Measurements from ENCODE around the gene MBNL2. TPM values are rescaled to one million over a fixed set of nuclear protein-coding genes. Genes with fewer than 3 reads are reported as not detected.

The MBNL2 gene
- total and polyA plus RNA-seq, 7 donors: 11.8 to 110 (median 84.7) TPM

DNA sequence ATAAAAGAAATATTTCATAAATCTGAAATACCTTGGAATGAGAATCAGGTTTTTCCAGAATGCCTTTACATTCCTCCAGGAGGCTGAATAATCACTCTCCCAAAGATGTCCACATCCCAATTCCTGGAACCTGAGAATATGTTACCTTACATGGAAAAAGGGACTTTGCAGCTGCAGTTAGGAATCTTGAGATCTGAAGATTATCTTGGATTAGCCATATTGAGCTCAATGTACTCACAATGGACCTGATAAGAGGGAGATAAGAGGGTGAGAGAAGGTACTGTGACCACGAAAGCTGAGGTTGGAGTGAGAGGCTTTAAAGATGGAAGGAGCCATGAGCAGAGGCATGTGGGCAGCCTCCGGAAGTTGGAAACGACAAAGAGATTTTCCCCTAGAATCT, 36.8 kb upstream of the MBNL2 start:
- intact Hi-C loops (cut with DNase I): no loop called here
- Histone ChIP-seq H3K36me3 (no peaks in the 10 kb centered on the region), H3K4me1 (no peaks in the 10 kb centered on the region), H3K4me3 (no peak overlapping the region), H3K27me3 (no peaks in the 10 kb centered on the region), H3K27ac (no peak overlapping the region), H3K9me3 (no peaks in the 10 kb centered on the region)
- TF ChIP-seq POLR2AphosphoS5 (IDR thresholded peaks at IDR 0.05) (no peak), POLR2A (IDR thresholded peaks at IDR 0.05) (no peak), EP300 (IDR thresholded peaks at IDR 0.05) (no peak)
- TF ChIP-seq, protein P1, sequence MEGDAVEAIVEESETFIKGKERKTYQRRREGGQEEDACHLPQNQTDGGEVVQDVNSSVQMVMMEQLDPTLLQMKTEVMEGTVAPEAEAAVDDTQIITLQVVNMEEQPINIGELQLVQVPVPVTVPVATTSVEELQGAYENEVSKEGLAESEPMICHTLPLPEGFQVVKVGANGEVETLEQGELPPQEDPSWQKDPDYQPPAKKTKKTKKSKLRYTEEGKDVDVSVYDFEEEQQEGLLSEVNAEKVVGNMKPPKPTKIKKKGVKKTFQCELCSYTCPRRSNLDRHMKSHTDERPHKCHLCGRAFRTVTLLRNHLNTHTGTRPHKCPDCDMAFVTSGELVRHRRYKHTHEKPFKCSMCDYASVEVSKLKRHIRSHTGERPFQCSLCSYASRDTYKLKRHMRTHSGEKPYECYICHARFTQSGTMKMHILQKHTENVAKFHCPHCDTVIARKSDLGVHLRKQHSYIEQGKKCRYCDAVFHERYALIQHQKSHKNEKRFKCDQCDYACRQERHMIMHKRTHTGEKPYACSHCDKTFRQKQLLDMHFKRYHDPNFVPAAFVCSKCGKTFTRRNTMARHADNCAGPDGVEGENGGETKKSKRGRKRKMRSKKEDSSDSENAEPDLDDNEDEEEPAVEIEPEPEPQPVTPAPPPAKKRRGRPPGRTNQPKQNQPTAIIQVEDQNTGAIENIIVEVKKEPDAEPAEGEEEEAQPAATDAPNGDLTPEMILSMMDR (IDR thresholded peaks at IDR 0.05): no peak
- DNase-seq: no peak
- WGBS, 2 donors: 92 to 93% methylated on average over 3 of the region's 3 CpGs

DNA sequence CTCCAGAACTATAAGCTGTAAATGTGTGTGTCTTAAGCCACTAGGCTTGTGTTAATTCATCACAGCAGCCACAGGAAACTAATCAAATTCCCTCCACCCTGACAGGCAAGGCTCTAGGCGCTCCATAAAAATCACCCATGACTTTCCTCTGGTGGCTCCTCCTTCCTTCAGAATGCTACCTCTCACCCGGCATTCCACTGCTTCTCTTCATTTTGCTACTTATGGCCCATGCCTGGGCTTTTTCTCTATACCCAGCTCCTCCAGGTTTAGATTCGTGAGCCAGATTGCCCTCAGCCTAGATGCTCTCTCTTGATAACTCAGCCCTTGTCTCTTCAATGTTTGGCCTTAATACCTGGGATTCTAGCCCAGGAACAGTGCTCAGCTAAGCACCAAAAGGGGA, 36.4 kb upstream of the MBNL2 start:
- no peak overlapping the region for H3K27ac ChIP-seq
- 90 to 91% methylated on average over 3 of the region's 3 CpGs for WGBS, 2 donors
- DNase-seq: no peak
- no peaks in the 10 kb centered on the region for H3K4me1 ChIP-seq
- no peak overlapping the region for H3K4me3 ChIP-seq
- H3K27me3 ChIP-seq: no peaks in the 10 kb centered on the region
- TF ChIP-seq EP300 (IDR thresholded peaks at IDR 0.05) (no peak), POLR2A (IDR thresholded peaks at IDR 0.05) (no peak), POLR2AphosphoS5 (IDR thresholded peaks at IDR 0.05) (no peak)
- TF ChIP-seq, protein P1 (IDR thresholded peaks at IDR 0.05): no peak
- no peaks in the 10 kb centered on the region for H3K9me3 ChIP-seq
- no peaks in the 10 kb centered on the region for H3K36me3 ChIP-seq
- intact Hi-C loops (cut with DNase I): no loop called here

DNA sequence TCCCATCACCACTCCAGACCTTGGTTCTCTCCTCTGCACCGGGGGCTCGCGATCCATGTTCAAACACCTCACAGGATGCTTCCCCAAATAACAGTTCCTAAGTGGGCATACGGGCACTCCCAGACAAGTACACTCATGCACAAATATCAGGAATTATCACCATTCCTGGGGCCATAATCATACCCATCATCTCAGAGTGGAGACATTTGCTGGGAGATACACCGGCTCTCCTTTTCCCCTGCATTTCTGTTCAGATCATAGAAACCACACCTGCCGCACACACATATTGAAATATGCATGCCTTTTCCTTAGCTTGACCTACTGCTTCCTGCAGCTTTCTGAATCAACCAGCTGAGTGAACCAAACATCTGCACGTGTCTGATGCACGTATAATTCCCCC, 33.9 kb upstream of the MBNL2 start:
- Histone ChIP-seq H3K27ac (no peak overlapping the region), H3K27me3 (no peaks in the 10 kb centered on the region), H3K9me3 (no peaks in the 10 kb centered on the region), H3K4me3 (no peak overlapping the region), H3K4me1 (no peaks in the 10 kb centered on the region), H3K36me3 (no peaks in the 10 kb centered on the region)
- intact Hi-C loops (cut with DNase I): no loop called here
- DNase-seq: no peak
- no peak for TF ChIP-seq EP300 (IDR thresholded peaks at IDR 0.05)
- WGBS, 2 donors: 67 to 88% methylated on average over 8 of the region's 8 CpGs

DNA sequence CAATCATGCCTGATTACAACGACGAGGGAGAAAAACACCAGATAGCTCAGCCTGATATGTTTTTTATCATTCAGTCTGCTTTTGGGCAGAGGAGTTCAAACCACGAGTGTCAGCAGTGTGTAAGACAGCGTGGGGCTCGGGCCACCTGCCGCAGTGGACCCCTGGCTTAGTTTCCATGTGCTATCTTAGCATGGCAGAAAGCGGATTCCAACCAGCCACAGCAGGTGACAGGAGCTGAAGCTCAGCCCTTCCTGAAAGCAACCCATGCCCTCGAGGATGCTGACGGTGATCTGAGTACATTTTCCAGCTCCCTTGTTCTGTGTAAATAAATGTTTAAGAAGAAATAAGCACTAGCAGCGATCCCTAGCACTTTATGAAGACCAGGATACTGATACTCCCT, 32.2 kb upstream of the MBNL2 start:
- H3K4me3 ChIP-seq: no peak overlapping the region
- H3K36me3 ChIP-seq: no peaks in the 10 kb centered on the region
- no peaks in the 10 kb centered on the region for H3K27me3 ChIP-seq
- H3K9me3 ChIP-seq: no peaks in the 10 kb centered on the region
- intact Hi-C loops (cut with DNase I): no loop called here
- TF ChIP-seq POLR2A (IDR thresholded peaks at IDR 0.05): no peak
- TF ChIP-seq POLR2AphosphoS5 (IDR thresholded peaks at IDR 0.05): no peak
- no peak for TF ChIP-seq EP300 (IDR thresholded peaks at IDR 0.05)
- DNase-seq: no peak
- H3K4me1 ChIP-seq: peaks cover 0 to 4% (median 0%) of the 10 kb centered on the region in 4 donors
- WGBS, 2 donors: 87 to 90% methylated on average over 10 of the region's 10 CpGs
- H3K27ac ChIP-seq: no peak overlapping the region

DNA sequence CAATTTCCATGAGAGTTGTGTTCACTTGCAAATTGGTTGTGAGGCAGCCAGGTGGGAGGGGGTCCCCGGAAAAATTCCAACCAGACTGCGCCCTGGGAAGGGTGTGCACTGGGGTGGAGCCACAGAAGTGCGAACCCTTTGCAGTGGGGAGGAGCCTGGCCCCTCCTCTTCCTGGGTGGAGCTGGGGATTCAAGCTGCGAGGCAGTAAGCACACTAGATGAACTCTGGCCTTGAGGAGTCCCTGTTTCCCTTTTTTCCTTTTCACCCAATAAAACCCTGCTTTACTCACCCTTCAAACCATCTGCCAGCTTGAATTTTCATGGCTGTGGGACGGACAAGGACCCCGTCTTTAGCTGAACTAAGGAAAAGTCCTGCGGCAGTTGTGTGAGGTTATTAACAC, 31.0 kb upstream of the MBNL2 start:
- Histone ChIP-seq H3K9me3 (no peaks in the 10 kb centered on the region), H3K4me3 (no peak overlapping the region), H3K27ac (no peak overlapping the region), H3K4me1 (peaks cover 0 to 4% (median 0%) of the 10 kb centered on the region in 4 donors), H3K36me3 (no peaks in the 10 kb centered on the region), H3K27me3 (no peaks in the 10 kb centered on the region)
- DNase-seq: no peak
- intact Hi-C loops (cut with DNase I): no loop called here
- 59 to 74% methylated on average over 7 of the region's 7 CpGs for WGBS, 2 donors
- TF ChIP-seq EP300 (IDR thresholded peaks at IDR 0.05): no peak
- no peak for TF ChIP-seq POLR2A (IDR thresholded peaks at IDR 0.05)
- no peak for TF ChIP-seq POLR2AphosphoS5 (IDR thresholded peaks at IDR 0.05)
- TF ChIP-seq, protein P1 (IDR thresholded peaks at IDR 0.05): no peak

DNA sequence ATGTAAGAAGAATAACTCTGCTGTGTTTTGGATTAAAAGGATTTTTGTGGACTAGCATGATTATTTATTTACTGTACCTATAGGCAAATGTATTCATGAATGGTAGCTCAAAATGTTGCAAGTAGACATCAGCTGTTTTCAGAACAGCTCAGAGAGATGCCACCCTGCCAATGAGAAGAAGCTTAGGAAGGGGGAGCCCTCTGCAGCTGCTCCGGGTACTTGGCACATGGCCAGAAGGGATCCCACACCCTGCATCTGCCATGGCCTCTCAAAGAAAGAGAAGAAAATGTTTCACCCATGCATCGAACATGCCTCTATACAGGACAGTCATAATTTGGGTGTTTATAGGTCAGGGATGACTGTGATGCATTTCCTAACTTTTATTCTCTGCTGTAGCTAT, 30.5 kb upstream of the MBNL2 start:
- WGBS, 2 donors: 44 to 51% methylated on average over 2 of the region's 2 CpGs
- Histone ChIP-seq H3K27ac (no peak overlapping the region), H3K36me3 (no peaks in the 10 kb centered on the region), H3K4me3 (no peak overlapping the region), H3K27me3 (no peaks in the 10 kb centered on the region), H3K4me1 (peaks cover 0 to 4% (median 0%) of the 10 kb centered on the region in 4 donors), H3K9me3 (no peaks in the 10 kb centered on the region)
- TF ChIP-seq, protein P1 (IDR thresholded peaks at IDR 0.05): no peak
- no peak for TF ChIP-seq POLR2A (IDR thresholded peaks at IDR 0.05)
- no peak for TF ChIP-seq POLR2AphosphoS5 (IDR thresholded peaks at IDR 0.05)
- TF ChIP-seq EP300 (IDR thresholded peaks at IDR 0.05): no peak
- no peak for DNase-seq
- intact Hi-C loops (cut with DNase I): no loop called here
